Skeletal muscle satellite cell (primary cell): Measurements from ENCODE around the gene TTC7B.

ENCODE experiments used
- H3K27me3 ChIP-seq: 2 replicates; pipeline ENCODE4 v1.7.0; 2013; ENCODE audit warnings: low read length; ENCODE audit not compliant: control insufficient read depth, insufficient read depth
- H3K36me3 ChIP-seq: 2 replicates; pipeline ENCODE4 v1.7.0; 2013; ENCODE audit warnings: mild to moderate bottlenecking, control low read depth, low read length; ENCODE audit not compliant: insufficient read depth
- H3K4me1 ChIP-seq: 2 replicates; pipeline ENCODE4 v1.7.0; 2013; ENCODE audit warnings: low read length; ENCODE audit not compliant: control insufficient read depth, insufficient read depth
- H3K4me2 ChIP-seq: 2 replicates; pipeline ENCODE4 v1.7.0; 2013; ENCODE audit warnings: mild to moderate bottlenecking, low read length
- H3K4me3 ChIP-seq: 2 replicates; pipeline ENCODE4 v1.7.0; 2013; ENCODE audit warnings: low read length
- H3K9ac ChIP-seq: 2 replicates; pipeline ENCODE4 v1.7.0; 2013; ENCODE audit warnings: mild to moderate bottlenecking, low read depth, low read length, moderate library complexity
- H3K9me3 ChIP-seq: replicated peaks from 2 replicates; pipeline ENCODE4 v1.7.0; 2013; ENCODE audit warnings: mild to moderate bottlenecking, control low read depth, low read length

Gene TTC7B

DNA sequence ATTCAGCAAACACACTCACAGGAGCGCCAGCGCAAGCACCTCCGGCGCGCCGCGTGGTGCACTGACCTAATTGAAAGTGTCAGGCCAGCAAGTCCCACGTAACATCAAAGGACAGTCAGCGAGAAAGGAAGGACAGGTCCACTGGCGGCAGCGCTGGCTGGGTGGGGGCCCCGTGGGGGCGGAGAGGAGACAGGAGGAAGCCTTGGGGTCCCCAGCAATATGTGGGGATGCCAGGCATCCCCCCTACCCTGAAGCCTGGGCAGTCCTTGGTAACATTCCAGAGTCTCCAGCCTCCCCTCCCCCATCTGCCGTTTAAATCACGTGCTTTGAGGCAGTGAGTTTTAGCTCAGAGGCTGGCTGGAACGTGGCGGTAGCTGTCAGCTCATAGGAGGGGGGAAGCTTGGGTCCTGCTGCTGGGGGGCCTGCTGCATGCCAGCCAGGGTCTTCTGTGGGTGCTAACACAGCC lies 260.2 kb downstream of the TTC7B start:
- Histone ChIP-seq H3K4me2 (no peak overlapping the region), H3K4me1 (no peaks in the 10 kb centered on the region), H3K36me3 (no peaks in the 10 kb centered on the region), H3K9me3 (no peaks in the 10 kb centered on the region), H3K27me3 (no peaks in the 10 kb centered on the region), H3K9ac (no peak overlapping the region), H3K4me3 (no peak overlapping the region)

DNA sequence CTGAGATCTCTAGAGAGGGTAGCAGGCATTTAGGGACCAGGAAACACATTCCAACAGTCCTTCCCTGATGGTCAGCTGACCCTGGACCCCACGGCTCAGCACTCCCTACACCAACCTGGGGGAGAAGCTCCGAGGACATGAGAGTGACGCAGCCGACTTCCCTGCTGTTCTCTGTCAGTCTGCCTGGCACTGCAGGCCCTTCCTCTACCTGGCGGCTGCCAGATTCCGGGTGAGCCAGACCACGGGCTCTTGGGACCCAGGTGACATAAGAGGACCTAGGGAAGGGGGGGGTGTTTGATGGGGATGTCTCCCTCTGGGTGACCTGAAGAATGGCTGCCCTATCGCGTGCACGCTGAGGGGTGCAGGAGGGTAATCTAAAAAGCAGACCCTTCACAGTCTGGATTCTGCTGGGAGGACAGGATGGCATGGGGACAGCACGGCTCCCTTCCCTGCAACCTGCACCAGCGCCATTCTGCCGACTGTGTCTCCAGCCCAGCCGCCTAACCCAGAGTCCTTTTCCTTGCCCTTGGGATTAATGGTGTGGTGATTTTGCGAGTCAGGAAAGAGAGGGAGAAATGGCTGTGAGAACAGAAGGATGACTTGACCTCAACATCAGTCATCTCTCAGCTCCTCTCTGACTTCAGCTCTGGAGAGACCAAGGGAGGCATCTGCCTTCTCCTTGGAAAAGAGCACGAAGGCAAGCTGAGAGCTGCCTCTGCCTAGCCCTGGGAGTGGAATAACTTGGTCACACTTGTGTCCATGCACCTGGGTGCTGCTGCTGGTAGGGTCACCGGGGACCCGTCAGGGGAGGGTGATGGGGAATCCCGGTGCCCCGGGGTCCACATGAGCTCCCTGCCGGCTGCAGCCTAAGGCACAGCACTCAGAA lies 260.9 kb downstream of the TTC7B start:
- Histone ChIP-seq H3K4me3 (no peak overlapping the region), H3K27me3 (no peaks in the 10 kb centered on the region), H3K9ac (no peak overlapping the region), H3K36me3 (no peaks in the 10 kb centered on the region), H3K9me3 (no peaks in the 10 kb centered on the region), H3K4me1 (no peaks in the 10 kb centered on the region), H3K4me2 (no peak overlapping the region)

DNA sequence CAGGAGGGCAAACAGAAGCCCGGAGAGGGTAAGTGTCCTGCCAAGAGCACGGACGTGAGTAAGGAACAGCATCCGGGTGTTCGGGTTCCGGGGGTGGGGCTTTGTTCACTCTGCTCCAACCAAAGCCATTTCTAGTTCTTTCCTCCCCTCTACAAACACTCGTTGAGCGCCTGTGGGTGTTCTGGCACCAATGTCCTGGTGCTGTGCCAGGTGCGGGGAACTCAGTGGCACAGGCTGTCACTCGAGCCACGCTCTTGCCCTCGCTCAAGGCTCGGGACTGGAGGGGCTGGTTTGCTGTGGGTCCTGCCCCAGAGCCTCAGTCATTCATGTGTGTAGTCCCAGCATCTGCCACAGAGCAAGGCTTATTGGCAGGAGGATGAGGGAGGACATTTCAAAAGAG lies 261.9 kb downstream of the TTC7B start:
- no peaks in the 10 kb centered on the region for H3K27me3 ChIP-seq
- no peaks in the 10 kb centered on the region for H3K36me3 ChIP-seq
- no peak overlapping the region for H3K9ac ChIP-seq
- H3K4me3 ChIP-seq, result no peak overlapping the region
- no peak overlapping the region for H3K4me2 ChIP-seq
- no peaks in the 10 kb centered on the region for H3K4me1 ChIP-seq
- H3K9me3 ChIP-seq, result no peaks in the 10 kb centered on the region

DNA sequence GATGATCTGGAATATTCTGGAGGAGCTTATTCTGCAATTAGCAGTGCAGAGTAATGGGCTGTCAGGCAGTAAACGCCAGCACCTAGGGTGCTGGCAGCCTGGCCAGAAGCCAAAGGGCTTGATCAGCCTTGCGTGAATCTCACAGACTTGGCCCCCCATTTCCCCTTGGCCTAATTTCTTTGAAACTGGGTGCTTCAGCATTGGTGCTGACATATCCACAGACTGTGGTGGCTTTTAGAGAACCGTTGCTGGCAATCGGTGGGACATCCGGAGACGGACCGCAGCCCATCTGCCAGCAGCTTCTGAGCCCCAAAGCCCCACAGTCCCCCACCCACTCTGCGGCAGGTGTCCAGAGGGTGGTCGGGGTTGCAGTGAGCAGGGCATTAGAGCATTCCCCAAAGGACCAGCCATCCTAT lies 262.3 kb downstream of the TTC7B start:
- no peak overlapping the region for H3K4me2 ChIP-seq
- no peak overlapping the region for H3K4me3 ChIP-seq
- no peaks in the 10 kb centered on the region for H3K36me3 ChIP-seq
- H3K4me1 ChIP-seq, result no peaks in the 10 kb centered on the region
- no peak overlapping the region for H3K9ac ChIP-seq
- H3K9me3 ChIP-seq, result no peaks in the 10 kb centered on the region
- no peaks in the 10 kb centered on the region for H3K27me3 ChIP-seq

DNA sequence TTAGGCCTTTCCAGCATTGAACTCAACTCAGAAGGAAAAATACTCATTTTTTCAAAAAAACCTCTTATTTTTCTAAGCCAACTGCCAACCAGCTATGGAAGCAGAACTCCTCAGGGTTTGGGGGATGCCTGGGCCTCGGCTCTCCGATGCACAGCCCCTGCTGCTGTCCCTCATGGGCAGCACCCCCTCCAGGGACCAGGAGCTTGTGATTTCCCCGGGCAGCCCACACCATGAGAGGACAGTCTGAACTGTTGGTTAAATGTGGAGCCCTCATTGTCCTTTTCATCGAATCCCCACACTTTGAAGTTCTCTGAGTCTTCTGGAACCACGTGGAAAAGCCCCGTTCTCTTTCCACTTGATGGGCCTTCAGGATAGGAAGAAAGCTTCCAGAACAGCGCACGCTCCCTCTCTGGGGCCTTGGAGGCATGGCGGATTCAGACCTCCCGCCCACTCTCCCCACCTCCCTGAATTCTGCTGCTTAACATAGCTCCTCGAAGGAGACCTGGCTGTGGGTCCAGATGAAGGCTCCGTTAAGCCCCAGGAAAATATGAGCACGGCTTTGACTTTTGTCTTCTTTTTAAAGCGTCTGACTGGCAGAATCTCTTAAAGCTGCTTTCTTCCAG lies 262.8 kb downstream of the TTC7B start:
- Histone ChIP-seq H3K36me3 (no peaks in the 10 kb centered on the region), H3K27me3 (no peaks in the 10 kb centered on the region), H3K4me1 (no peaks in the 10 kb centered on the region), H3K4me3 (no peak overlapping the region), H3K4me2 (no peak overlapping the region), H3K9me3 (no peaks in the 10 kb centered on the region), H3K9ac (no peak overlapping the region)

DNA sequence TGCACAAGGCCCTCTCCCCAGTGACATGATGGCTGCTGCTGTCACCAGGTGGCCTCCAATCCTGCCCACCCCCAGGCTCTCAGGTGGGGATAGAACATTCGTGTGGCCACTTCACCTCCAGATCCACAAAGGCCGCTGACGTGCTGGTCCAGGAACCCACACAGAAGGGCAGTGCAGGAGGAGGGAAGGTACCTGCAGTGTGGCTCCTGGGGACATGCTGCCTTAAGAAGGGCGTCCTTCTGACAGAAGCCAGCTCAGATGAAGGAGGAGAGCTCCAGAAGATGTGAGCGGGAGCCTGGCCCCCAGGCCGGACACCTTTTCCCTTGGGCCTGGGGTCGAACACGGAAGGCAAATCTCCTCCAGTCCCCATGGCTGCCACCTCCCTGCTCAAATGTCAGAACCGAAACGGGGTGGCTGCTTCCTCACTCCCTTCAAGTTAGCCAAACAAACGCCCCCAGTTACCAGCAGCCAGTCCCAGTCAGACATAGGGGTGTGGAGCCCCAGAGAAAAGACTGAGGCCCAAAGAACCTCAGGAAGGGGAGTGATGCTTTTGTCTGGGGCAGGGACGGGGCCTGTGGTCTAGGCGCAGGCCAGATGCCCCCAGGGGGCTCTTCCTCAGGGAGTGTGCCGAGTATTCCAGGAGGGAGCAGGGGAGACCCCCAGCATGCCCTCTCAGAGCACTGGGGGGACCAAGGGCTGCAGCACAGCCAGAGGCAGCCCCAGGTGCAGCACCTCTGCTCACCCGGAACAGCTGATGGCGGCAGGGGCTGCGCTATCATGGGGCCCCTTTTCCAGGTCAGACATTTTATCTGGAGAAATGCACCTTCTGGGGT lies 263.5 kb downstream of the TTC7B start:
- Histone ChIP-seq H3K4me2 (no peak overlapping the region), H3K9ac (no peak overlapping the region), H3K27me3 (no peaks in the 10 kb centered on the region), H3K36me3 (no peaks in the 10 kb centered on the region), H3K4me3 (no peak overlapping the region), H3K9me3 (no peaks in the 10 kb centered on the region), H3K4me1 (no peaks in the 10 kb centered on the region)

DNA sequence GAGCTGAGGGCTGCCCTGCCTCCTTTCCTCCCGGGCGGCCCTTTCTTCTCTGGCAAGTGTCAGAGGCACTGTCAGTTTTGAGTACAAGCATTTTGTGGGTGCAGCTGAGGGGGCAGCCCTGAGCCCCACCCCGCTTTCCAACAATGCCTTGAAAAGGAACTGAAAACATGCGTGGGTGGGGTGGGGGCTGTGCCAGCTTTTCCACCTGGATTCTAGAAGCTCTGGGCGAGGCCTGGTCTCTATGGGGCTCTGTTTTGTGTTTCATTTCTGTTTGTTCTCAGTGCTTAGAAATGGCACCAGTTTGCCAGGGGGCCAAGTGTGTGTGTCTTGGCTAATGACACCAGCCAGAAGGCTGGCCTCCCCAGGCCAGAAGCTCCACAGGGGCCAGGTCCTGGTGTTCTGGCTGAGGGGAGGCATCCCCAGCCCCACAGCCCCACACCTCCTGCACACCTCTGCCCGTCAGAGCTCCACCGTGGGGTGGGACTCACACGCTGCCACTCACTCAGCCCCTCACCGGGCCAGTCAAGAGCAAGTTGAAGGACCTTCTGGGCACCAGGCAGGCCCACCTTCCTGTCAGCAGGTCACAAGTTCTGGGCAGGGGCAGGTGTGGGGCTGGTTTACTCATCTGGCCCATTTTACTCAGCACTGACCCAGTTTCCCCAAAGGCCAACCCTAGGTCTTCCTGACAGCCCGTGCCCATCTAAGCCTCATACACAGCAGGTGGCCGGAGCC lies 264.3 kb downstream of the TTC7B start:
- Histone ChIP-seq H3K9ac (no peak overlapping the region), H3K4me3 (no peak overlapping the region), H3K4me2 (no peak overlapping the region), H3K36me3 (no peaks in the 10 kb centered on the region), H3K27me3 (no peaks in the 10 kb centered on the region), H3K4me1 (no peaks in the 10 kb centered on the region), H3K9me3 (no peaks in the 10 kb centered on the region)

DNA sequence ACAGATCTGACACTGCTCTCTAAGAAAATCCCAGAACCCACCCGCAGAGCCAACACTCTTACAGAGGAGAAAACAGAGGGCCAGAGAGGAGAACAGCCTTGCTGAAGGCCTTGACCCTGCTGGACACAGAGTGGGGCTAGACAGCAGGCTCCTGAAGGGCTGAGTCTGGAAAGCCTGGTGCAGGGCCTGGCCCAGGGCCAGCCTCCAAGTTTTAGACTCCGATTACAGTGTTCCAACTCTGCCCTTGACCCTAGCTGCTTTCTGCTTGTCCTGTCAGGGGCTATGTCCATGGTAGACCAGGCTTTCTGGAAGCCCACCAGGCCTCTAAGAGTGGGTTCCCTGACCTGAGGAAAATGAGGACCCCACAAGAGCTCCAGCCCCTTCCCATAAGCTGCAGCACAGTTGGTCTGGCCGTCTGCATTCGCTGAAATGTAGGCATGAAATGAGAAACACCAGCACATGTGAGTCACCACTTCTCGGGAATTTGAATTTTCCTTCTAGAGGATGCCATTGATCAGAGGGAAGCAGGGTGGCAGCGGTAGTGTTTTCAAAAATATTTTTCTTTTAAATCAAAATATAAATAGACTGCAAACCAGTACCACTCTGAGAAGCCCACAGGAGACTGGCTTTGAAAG lies 265.0 kb downstream of the TTC7B start:
- Histone ChIP-seq H3K9ac (no peak overlapping the region), H3K4me1 (no peaks in the 10 kb centered on the region), H3K9me3 (no peaks in the 10 kb centered on the region), H3K36me3 (no peaks in the 10 kb centered on the region), H3K4me2 (no peak overlapping the region), H3K27me3 (no peaks in the 10 kb centered on the region), H3K4me3 (no peak overlapping the region)

DNA sequence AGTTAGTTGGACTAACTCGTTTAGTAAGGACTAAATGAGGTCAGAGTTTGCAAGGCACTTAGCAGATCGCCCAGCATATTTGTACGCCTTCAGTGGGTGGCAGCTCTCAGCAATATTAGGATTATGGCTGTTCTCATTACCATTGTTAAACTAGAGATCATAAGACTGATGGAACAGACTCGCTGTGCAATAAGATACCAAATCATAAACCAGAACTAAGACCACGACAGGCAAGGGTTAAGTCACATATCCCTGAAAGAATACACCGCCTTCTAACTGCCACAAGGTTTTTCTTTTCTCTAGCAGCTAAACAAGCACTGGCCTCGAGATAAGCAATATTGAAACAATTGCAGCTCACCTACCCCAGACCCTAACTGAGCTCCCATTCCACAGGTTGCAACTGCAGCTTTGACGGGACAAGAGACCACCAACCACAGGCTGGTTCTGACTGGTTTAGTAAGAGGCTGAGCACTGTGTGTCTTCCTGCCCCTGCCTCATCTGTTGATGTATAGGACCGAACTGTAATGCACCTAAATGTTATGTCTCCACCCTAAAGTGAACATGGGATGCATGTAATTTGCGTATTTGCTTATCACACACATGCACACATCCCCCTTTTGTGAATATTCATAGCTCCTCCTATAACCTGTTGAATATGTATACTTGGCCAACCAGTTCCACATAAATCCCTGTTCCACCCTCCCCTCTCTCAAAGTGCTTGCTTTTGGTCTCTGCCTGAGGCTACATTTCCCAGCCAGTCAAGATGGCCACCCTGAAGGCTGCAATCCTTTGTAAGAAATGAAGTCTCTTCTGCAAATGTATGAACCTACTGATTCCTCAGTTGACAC lies 266.2 kb downstream of the TTC7B start:
- no peaks in the 10 kb centered on the region for H3K4me1 ChIP-seq
- no peaks in the 10 kb centered on the region for H3K9me3 ChIP-seq
- H3K36me3 ChIP-seq, result no peaks in the 10 kb centered on the region

DNA sequence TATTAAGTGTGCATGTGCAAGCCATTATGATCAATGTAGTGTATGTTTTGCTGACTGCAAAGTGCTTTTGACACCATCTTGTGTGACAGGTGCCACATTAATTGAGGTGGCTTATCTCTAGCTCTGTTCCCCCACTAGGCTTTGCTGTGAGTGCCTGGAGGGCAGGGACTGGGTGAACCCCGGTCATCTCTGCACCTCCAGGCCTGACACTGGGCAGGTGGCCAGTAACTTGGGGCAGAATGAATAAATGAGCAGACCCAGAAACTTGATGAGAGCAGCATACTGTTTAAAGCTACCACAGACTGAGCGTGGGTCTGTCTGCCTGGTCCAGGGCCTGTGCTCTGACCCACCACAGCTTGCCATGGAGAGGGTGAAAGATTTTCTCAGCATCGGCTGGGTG lies 267.8 kb downstream of the TTC7B start:
- Histone ChIP-seq H3K9ac (no peak overlapping the region), H3K27me3 (no peaks in the 10 kb centered on the region), H3K36me3 (no peaks in the 10 kb centered on the region), H3K4me3 (no peak overlapping the region), H3K4me1 (no peaks in the 10 kb centered on the region), H3K9me3 (no peaks in the 10 kb centered on the region), H3K4me2 (no peak overlapping the region)

More for the DNA sequence above, 266.2 kb downstream of the TTC7B start:
- no peak overlapping the region for H3K4me2 ChIP-seq
- H3K27me3 ChIP-seq, result no peaks in the 10 kb centered on the region
- no peak overlapping the region for H3K9ac ChIP-seq
- H3K4me3 ChIP-seq, result no peak overlapping the region
